ENCODE data around the gene SDR42E1. TPM values are rescaled to one million over a fixed set of nuclear protein-coding genes. Genes with fewer than 3 reads are reported as not detected.
A peak's percentile ranks its signal among the peaks of the same experiment; 100 is the strongest.

The SDR42E1 gene
- total RNA-seq, result 10 to 100 TPM; 17.8 to 34.4 (median 31.2) TPM

GRCh38 chr16:82011199-82011641 is at the start of gene SDR42E1:
SDR42E1 (minus strand) TSS chr16:82011470; CDS start chr16:82000858, 10,612 bp downstream.
- TF ChIP-seq CTCF (IDR thresholded peaks at IDR 0.05) (no peak), POLR2A (IDR thresholded peaks at IDR 0.05) (no peak)
- no peak for DNase-seq (ENCODE audit: low spot score in 2 of 2)
- WGBS, 2 donors, result 8 to 16% methylated on average over 17 to 30 of the region's 32 CpGs

GRCh38 chr16:82059983-82060421 is 48.7 kb upstream of the SDR42E1 start:
- intact Hi-C loops (cut with DNase I; ENCODE audit: low total_unique reads), result no loop called here
- TF ChIP-seq CTCF (IDR thresholded peaks at IDR 0.05) (no peak), POLR2A (IDR thresholded peaks at IDR 0.05) (no peak)
- DNase-seq (ENCODE audit: low spot score in 2 of 2), result no peak
- 51 to 63% methylated on average over 1 of the region's 1 CpG for WGBS, 2 donors
- no peak overlapping the region for H3K4me3 ChIP-seq (ENCODE audit: low read depth, poor library complexity, severe bottlenecking)

More at GRCh38 chr16:82011199-82011641, at the start of gene SDR42E1:
- H3K4me3 ChIP-seq (ENCODE audit: low read depth, poor library complexity, severe bottlenecking), result peak within 1 kb of the TSS; percentile 28
- intact Hi-C loops (cut with DNase I; ENCODE audit: low total_unique reads), result no loop called here

- intact Hi-C loops (cut with DNase I; ENCODE audit: low total_unique reads), result no loop called here
- DNase-seq (ENCODE audit: low spot score in 2 of 2), result no peak
- TF ChIP-seq POLR2A (IDR thresholded peaks at IDR 0.05), result no peak
- no peak for TF ChIP-seq CTCF (IDR thresholded peaks at IDR 0.05)
- H3K4me3 ChIP-seq (ENCODE audit: low read depth, poor library complexity, severe bottlenecking), result no peak overlapping the region
- 61 to 68% methylated on average over 8 of the region's 8 CpGs for WGBS, 2 donors
Observed at GRCh38 chr16:82059161-82059982, 48.1 kb upstream of the SDR42E1 start.

- intact Hi-C loops (cut with DNase I; ENCODE audit: low total_unique reads), result no loop called here
- no peak for TF ChIP-seq POLR2A (IDR thresholded peaks at IDR 0.05)
- TF ChIP-seq CTCF (IDR thresholded peaks at IDR 0.05), result no peak
- 56 to 64% methylated on average over 3 of the region's 3 CpGs for WGBS, 2 donors
- DNase-seq (ENCODE audit: low spot score in 2 of 2), result no peak
- H3K4me3 ChIP-seq (ENCODE audit: low read depth, poor library complexity, severe bottlenecking), result no peak overlapping the region
Observed at GRCh38 chr16:82056550-82056896, 45.3 kb upstream of the SDR42E1 start.

- intact Hi-C loops (cut with DNase I; ENCODE audit: low total_unique reads), result no loop called here
- no peak overlapping the region for H3K4me3 ChIP-seq (ENCODE audit: low read depth, poor library complexity, severe bottlenecking)
- DNase-seq (ENCODE audit: low spot score in 2 of 2), result no peak
- TF ChIP-seq CTCF (IDR thresholded peaks at IDR 0.05) (no peak), POLR2A (IDR thresholded peaks at IDR 0.05) (no peak)
- 33 to 38% methylated on average over 8 of the region's 8 CpGs for WGBS, 2 donors
Observed at GRCh38 chr16:82055728-82056549, 44.7 kb upstream of the SDR42E1 start.
